ENCODE results near the gene DUSP5. TPM values are rescaled to one million over a fixed set of nuclear protein-coding genes. Genes with fewer than 3 reads are reported as not detected.

Gene DUSP5
- total and polyA plus RNA-seq, 7 donors: 1.2 to 77.5 (median 2.1) TPM

GRCh38 chr10:110471566-110472139 lies 26.1 kb upstream of the DUSP5 start:
- Histone ChIP-seq H3K27ac (no peak overlapping the region), H3K4me3 (no peak overlapping the region), H3K9me3 (no peaks in the 10 kb centered on the region), H3K4me1 (no peaks in the 10 kb centered on the region), H3K27me3 (ENCODE audit: insufficient read depth in 3 of 3, low read length in 2 of 3) (no peaks in the 10 kb centered on the region), H3K36me3 (ENCODE audit: insufficient read depth in 1 of 2, low read depth in 1 of 2) (no peaks in the 10 kb centered on the region)
- TF ChIP-seq CTCF (IDR thresholded peaks at IDR 0.05): no peak
- ATAC-seq (no peak), DNase-seq (no peak)
- intact Hi-C loops (cut with DNase I): no loop called here
- WGBS, 3 donors: 81 to 87% (median 84%) methylated on average over 5 of the region's 5 CpGs

- Histone ChIP-seq H3K36me3 (ENCODE audit: insufficient read depth in 1 of 2, low read depth in 1 of 2) (no peaks in the 10 kb centered on the region), H3K27ac (no peak overlapping the region), H3K4me1 (no peaks in the 10 kb centered on the region), H3K4me3 (no peak overlapping the region), H3K9me3 (no peaks in the 10 kb centered on the region), H3K27me3 (ENCODE audit: insufficient read depth in 3 of 3, low read length in 2 of 3) (no peaks in the 10 kb centered on the region)
- 87 to 92% (median 89%) methylated on average over 3 of the region's 3 CpGs for WGBS, 3 donors
- no peak for ATAC-seq
- intact Hi-C loops (cut with DNase I): no loop called here
- DNase-seq: no peak
- TF ChIP-seq CTCF (IDR thresholded peaks at IDR 0.05): no peak
These were observed 23.7 kb upstream of the DUSP5 start for GRCh38 chr10:110474017-110474416.

GRCh38 chr10:110474826-110475225 lies 22.9 kb upstream of the DUSP5 start:
- WGBS, 3 donors: 68 to 85% (median 74%) methylated on average over 4 of the region's 4 CpGs
- intact Hi-C loops (cut with DNase I): no loop called here
- TF ChIP-seq CTCF (IDR thresholded peaks at IDR 0.05): no peak

GRCh38 chr10:110475722-110476515 lies 21.8 kb upstream of the DUSP5 start:
- WGBS, 3 donors: 88 to 91% (median 89%) methylated on average over 9 of the region's 9 CpGs
- Histone ChIP-seq H3K9me3 (no peaks in the 10 kb centered on the region), H3K4me1 (no peaks in the 10 kb centered on the region), H3K4me3 (no peak overlapping the region), H3K27me3 (ENCODE audit: insufficient read depth in 3 of 3, low read length in 2 of 3) (no peaks in the 10 kb centered on the region), H3K27ac (no peak overlapping the region), H3K36me3 (ENCODE audit: insufficient read depth in 1 of 2, low read depth in 1 of 2) (no peaks in the 10 kb centered on the region)
- no peak for ATAC-seq
- TF ChIP-seq CTCF (IDR thresholded peaks at IDR 0.05): no peak
- no peak for DNase-seq
- intact Hi-C loops (cut with DNase I): no loop called here

More at GRCh38 chr10:110474826-110475225, 22.9 kb upstream of the DUSP5 start:
- Histone ChIP-seq H3K27ac (no peak overlapping the region), H3K9me3 (no peaks in the 10 kb centered on the region), H3K36me3 (ENCODE audit: insufficient read depth in 1 of 2, low read depth in 1 of 2) (no peaks in the 10 kb centered on the region), H3K4me3 (no peak overlapping the region), H3K4me1 (no peaks in the 10 kb centered on the region), H3K27me3 (ENCODE audit: insufficient read depth in 3 of 3, low read length in 2 of 3) (no peaks in the 10 kb centered on the region)
- DNase-seq (no peak), ATAC-seq (no peak)
